Measurements from ENCODE around the gene NDUFS6.
"Not testable (repeated sequence)": the region's sequence is repeated elsewhere in the genome, so short reads cannot be mapped to it uniquely, and the experiment has no call there.

Gene NDUFS6

DNA sequence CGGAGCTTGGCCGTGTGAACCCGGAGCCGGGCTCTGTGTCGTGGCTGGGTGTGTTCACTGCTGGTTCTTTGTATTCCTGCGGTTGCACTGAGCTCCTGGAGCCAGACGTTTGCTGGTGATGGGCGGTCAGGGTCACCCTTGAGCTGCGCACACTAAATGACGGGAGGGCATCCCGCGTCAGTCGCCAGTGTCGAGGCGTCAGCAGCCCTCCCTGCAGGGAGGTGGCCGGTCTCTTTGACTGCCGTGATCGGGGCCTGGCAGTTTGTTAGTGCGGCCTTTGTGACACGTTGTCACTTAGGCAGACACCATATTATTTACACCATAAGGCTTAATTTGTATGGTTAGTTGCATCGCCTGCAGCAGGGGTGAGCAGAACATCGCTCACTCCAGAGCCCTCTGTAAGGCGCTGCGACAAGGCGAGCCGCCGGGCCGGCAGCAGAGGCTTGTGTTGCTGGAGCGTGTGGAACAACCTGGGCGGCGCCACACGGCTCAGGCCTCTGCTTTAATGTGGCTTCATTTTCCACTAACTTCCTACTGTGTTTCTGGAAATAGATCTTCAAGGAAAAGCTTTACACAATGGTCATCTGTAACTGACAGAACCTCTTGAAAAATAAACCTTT, 8.3 kb downstream of the NDUFS6 start:
- Histone ChIP-seq H3K36me3 (ENCODE audit: control insufficient read depth, insufficient read depth, low read length) (peaks cover 97% of the 10 kb centered on the region), H3K9me3 (ENCODE audit: control insufficient read depth, insufficient read depth, low read depth, low read length) (no peaks in the 10 kb centered on the region), H3K27ac (ENCODE audit: low read depth, low read length) (no peak overlapping the region), H3K9ac (ENCODE audit: low read length) (no peak overlapping the region), H3K4me3 (ENCODE audit: low read depth, low read length) (no peak overlapping the region), H3K4me1 (ENCODE audit: control insufficient read depth, insufficient read depth, low read length) (no peaks in the 10 kb centered on the region), H3K27me3 (ENCODE audit: control insufficient read depth, insufficient read depth, low read length) (no peaks in the 10 kb centered on the region)

DNA sequence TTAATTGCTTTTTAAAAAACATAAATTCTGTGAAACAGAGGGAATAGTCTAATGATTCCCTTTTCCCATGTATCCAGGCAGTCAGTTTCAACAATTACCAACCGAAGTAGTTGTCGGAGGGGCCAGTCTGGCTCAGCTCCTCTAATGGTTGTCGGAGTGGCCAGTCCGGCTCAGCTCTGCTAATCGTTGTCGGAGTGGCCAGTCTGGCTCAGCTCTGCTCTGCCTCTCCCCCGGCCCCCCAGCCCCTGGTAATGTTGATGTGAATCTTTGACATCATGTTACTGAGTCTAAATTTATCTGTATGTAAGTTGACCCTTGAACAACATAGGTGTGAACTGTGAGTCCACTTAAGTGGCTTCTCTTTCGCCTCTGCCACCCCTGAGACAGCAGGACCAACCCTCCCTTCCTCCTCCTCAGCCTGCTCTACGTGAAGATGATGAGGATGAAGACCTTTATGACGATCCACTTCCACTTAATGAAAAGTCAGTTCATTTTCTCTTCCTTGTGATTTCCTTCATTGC, 9.4 kb downstream of the NDUFS6 start:
- no peaks in the 10 kb centered on the region for H3K4me1 ChIP-seq (ENCODE audit: control insufficient read depth, insufficient read depth, low read length)
- no peak overlapping the region for H3K27ac ChIP-seq (ENCODE audit: low read depth, low read length)
- H3K9me3 ChIP-seq (ENCODE audit: control insufficient read depth, insufficient read depth, low read depth, low read length) = no peaks in the 10 kb centered on the region
- H3K4me3 ChIP-seq (ENCODE audit: low read depth, low read length) = no peak overlapping the region
- H3K36me3 ChIP-seq (ENCODE audit: control insufficient read depth, insufficient read depth, low read length) = peaks cover 97% of the 10 kb centered on the region
- H3K9ac ChIP-seq (ENCODE audit: low read length) = no peak overlapping the region
- H3K27me3 ChIP-seq (ENCODE audit: control insufficient read depth, insufficient read depth, low read length) = no peaks in the 10 kb centered on the region

DNA sequence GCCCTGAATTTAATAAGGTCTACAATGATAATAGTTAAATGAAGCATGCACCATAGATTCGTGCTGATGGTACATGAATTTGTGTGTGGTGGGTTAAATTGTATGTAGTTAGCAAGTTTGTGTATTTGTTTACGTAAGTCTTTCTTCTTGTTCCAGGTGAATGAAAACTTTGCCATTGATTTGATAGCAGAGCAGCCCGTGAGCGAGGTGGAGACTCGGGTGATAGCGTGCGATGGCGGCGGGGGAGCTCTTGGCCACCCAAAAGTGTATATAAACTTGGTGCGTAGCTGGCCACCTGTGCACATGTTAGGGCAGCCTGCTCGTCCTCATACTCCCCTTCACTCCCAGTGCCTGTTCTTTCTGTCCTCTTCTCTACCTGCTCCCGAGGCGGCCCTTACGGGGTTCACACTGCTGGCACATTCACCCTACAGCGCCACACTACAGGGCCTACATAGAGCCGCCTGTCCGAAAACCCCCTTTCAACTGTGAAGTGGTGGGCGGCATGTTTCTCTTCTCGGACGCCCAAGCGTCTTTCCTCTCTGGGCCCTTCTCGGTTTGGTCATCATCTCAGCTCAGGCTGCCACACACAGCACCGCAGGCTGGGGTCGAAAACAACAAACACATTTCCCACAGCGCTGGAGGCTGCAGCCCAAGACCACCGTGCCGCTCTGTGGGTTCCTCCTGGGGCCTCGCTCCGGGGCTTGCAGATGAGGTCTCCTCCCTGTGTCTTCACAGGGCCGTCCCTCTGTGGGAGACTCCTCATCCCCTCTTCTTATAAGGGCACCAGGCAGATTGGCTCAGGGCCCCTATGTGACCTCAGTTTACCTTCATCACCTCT, 13.2 kb downstream of the NDUFS6 start:
- Histone ChIP-seq H3K4me3 (ENCODE audit: low read depth, low read length) (no peak overlapping the region), H3K27me3 (ENCODE audit: control insufficient read depth, insufficient read depth, low read length) (no peaks in the 10 kb centered on the region), H3K27ac (ENCODE audit: low read depth, low read length) (no peak overlapping the region), H3K4me1 (ENCODE audit: control insufficient read depth, insufficient read depth, low read length) (no peaks in the 10 kb centered on the region), H3K9me3 (ENCODE audit: control insufficient read depth, insufficient read depth, low read depth, low read length) (no peaks in the 10 kb centered on the region), H3K36me3 (ENCODE audit: control insufficient read depth, insufficient read depth, low read length) (peaks cover 95% of the 10 kb centered on the region), H3K9ac (ENCODE audit: low read length) (no peak overlapping the region)

DNA sequence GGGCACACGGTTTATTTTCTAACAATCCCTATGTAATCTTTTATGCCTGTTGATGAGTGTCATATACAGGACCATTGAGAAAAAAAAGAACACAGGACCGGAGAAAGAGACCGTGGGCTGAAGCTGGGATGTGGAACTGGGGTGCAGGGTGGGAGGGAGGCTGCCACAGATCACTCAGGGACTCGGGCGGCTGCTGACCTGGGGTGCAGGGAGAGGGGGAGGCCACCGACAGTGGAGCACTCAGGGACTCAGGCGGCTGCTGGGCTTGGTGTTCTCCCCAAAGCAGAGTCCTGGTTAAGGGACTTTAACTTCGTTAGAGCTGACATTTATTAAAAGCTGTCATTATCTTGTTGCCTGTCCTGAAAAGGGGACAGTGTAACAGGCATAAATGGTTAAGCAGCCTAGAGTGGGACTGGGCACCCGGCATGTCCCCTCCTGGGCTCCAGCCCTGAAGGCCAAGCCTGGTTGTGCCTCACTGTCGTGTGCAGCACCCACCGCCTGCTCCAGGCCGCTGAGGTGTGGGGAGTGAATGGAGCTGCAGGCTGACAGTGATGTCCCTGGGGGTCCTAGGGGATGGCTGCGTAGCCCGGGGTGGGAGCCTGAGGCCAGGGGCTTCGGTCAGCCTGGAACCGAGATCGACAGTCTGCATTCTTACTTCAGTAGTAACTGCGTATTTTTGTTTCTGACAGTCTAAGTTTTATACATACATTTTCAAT, 14.0 kb downstream of the NDUFS6 start:
- Histone ChIP-seq H3K9me3 (ENCODE audit: control insufficient read depth, insufficient read depth, low read depth, low read length) (no peaks in the 10 kb centered on the region), H3K9ac (ENCODE audit: low read length) (no peak overlapping the region), H3K36me3 (ENCODE audit: control insufficient read depth, insufficient read depth, low read length) (peaks cover 95% of the 10 kb centered on the region), H3K4me3 (ENCODE audit: low read depth, low read length) (no peak overlapping the region), H3K27me3 (ENCODE audit: control insufficient read depth, insufficient read depth, low read length) (no peaks in the 10 kb centered on the region), H3K27ac (ENCODE audit: low read depth, low read length) (no peak overlapping the region), H3K4me1 (ENCODE audit: control insufficient read depth, insufficient read depth, low read length) (no peaks in the 10 kb centered on the region)

DNA sequence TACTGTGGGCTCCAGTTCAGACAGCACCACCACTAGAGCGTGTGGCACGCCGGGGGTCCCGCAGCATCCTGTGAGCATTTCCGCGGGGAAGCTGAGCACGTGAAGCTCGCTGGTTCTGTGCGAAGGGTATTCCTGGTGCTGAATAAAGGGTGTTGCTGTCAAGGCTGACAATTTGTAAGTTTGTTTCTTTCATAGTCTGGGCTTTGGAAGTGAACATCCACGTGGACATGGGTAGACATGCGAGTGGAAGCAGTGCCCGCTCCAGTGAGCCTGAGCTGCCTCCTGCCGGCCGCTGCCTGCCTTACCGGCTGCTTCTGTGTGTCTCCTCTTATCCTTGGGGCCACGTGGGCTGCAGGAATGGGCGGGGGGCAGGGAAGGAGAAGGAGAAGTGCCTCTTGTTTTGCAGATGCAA, 14.7 kb downstream of the NDUFS6 start:
- Histone ChIP-seq H3K27ac (ENCODE audit: low read depth, low read length) (no peak overlapping the region), H3K4me1 (ENCODE audit: control insufficient read depth, insufficient read depth, low read length) (no peaks in the 10 kb centered on the region), H3K4me3 (ENCODE audit: low read depth, low read length) (no peak overlapping the region), H3K9me3 (ENCODE audit: control insufficient read depth, insufficient read depth, low read depth, low read length) (no peaks in the 10 kb centered on the region), H3K27me3 (ENCODE audit: control insufficient read depth, insufficient read depth, low read length) (no peaks in the 10 kb centered on the region), H3K9ac (ENCODE audit: low read length) (no peak overlapping the region), H3K36me3 (ENCODE audit: control insufficient read depth, insufficient read depth, low read length) (peaks cover 96% of the 10 kb centered on the region)

DNA sequence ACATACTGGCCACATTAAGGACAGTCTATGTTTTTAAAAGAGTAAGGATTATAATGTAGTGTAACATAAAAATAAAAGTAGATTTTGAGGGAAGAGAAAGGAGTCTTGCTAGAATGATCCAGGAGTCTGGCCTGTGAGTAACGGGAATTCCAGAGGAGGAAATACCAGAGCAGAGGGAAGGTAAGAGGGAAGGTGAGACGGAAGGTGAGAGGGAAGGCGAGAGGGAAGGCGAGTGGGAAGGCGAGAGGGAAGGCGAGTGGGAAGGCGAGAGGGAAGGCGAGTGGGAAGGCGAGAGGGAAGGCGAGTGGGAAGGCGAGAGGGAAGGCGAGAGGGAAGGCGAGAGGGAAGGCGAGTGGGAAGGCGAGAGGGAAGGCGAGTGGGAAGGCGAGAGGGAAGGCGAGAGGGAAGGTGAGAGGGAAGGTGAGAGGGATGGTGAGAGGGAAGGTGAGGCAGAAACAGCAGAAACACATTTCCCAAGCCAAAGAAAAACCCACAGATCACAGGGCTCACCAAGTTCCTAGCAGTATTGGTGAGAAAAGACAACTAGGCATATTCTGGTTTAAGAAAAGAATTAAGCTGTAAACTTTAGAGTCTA, 15.4 kb downstream of the NDUFS6 start:
- H3K4me1 ChIP-seq (ENCODE audit: control insufficient read depth, insufficient read depth, low read length); H3K27ac ChIP-seq (ENCODE audit: low read depth, low read length); H3K9me3 ChIP-seq (ENCODE audit: control insufficient read depth, insufficient read depth, low read depth, low read length); H3K4me3 ChIP-seq (ENCODE audit: low read depth, low read length); H3K27me3 ChIP-seq (ENCODE audit: control insufficient read depth, insufficient read depth, low read length); H3K9ac ChIP-seq (ENCODE audit: low read length): not testable (repeated sequence)
- peaks cover 96% of the 10 kb centered on the region for H3K36me3 ChIP-seq (ENCODE audit: control insufficient read depth, insufficient read depth, low read length)

DNA sequence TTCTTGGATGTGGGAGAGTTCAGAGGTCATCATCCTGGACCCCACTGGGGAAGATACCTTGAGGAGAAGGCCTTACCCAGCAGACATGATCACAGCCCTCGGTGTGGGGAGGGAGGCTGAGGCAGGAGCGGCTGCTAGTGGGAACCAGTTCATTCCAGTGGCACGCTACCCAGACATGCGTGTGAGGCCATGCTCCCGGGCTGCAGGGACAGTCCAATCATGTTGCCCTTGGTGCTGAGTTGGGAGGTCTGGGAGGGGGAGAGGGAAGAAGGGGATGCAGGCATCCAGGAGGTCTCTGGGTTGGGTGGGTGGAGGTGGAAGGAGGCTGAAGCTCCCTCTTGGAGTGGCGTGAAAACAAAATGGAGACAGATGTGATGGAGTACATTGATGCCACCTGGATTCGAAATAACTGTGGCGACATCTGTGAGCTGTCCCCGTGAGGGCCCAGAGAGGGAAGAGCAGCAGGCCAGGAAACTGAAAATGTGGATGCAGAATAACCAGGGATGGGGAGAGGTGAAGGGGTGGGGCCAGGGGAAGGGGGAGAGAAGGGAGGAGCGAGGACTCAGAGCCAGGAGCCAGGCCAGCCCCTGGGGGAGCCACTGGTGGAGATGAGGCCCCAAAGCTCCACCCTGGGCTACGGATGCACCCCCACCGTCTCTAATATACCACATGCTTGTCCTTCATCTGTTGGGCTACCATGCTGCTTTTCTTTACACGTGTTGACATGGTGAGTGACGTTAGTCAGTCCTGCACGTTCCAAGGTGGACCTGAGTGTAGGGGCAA, 16.2 kb downstream of the NDUFS6 start:
- Histone ChIP-seq H3K9ac (ENCODE audit: low read length) (no peak overlapping the region), H3K36me3 (ENCODE audit: control insufficient read depth, insufficient read depth, low read length) (peaks cover 96% of the 10 kb centered on the region), H3K27ac (ENCODE audit: low read depth, low read length) (no peak overlapping the region), H3K4me3 (ENCODE audit: low read depth, low read length) (no peak overlapping the region), H3K27me3 (ENCODE audit: control insufficient read depth, insufficient read depth, low read length) (no peaks in the 10 kb centered on the region), H3K9me3 (ENCODE audit: control insufficient read depth, insufficient read depth, low read depth, low read length) (no peaks in the 10 kb centered on the region), H3K4me1 (ENCODE audit: control insufficient read depth, insufficient read depth, low read length) (no peaks in the 10 kb centered on the region)

DNA sequence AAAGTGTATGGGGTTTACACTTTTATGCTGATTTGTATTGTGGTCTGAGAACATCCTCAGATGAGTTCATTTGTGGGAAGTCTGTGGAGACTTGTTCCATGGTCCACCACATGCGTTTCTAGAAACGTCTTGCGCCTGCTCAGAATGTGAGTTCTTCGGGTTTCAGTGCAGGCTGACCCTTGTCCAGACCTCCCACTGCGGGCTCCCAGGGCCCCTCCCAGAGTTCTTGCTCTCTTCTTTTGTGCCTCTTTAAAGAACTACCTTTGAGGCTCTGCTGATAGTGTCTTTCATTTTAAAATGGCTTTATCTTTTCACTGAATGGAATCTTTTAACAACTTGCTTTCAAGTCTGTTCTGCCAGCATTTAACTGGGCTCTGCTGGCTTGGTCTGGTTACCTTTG, 17.6 kb downstream of the NDUFS6 start:
- no peak overlapping the region for H3K27ac ChIP-seq (ENCODE audit: low read depth, low read length)
- H3K9me3 ChIP-seq (ENCODE audit: control insufficient read depth, insufficient read depth, low read depth, low read length) = no peaks in the 10 kb centered on the region
- no peak overlapping the region for H3K9ac ChIP-seq (ENCODE audit: low read length)
- H3K4me1 ChIP-seq (ENCODE audit: control insufficient read depth, insufficient read depth, low read length) = no peaks in the 10 kb centered on the region
- peaks cover 86% of the 10 kb centered on the region for H3K36me3 ChIP-seq (ENCODE audit: control insufficient read depth, insufficient read depth, low read length)
- no peaks in the 10 kb centered on the region for H3K27me3 ChIP-seq (ENCODE audit: control insufficient read depth, insufficient read depth, low read length)
- no peak overlapping the region for H3K4me3 ChIP-seq (ENCODE audit: low read depth, low read length)

DNA sequence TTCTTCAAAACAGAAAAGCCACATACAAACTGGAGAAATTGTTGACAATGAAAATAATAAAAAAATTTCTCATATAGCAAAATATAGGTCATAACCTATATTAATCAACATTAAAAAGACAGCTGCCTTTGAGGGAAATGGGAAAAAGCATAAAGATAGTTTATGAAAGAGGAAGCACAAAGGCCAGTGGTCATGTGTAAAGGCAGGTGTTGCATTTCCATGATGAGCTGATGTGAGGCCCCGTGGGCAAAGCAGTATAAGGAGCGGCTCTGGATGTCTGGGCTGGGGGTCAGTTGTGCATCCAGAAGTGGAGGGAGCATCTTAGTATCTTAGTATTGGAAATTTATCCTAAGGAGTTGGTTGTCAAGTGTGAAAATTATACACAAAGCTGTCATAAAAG, 18.3 kb downstream of the NDUFS6 start:
- no peak overlapping the region for H3K27ac ChIP-seq (ENCODE audit: low read depth, low read length)
- H3K4me3 ChIP-seq (ENCODE audit: low read depth, low read length) = no peak overlapping the region
- no peaks in the 10 kb centered on the region for H3K4me1 ChIP-seq (ENCODE audit: control insufficient read depth, insufficient read depth, low read length)
- no peaks in the 10 kb centered on the region for H3K9me3 ChIP-seq (ENCODE audit: control insufficient read depth, insufficient read depth, low read depth, low read length)
- peaks cover 82% of the 10 kb centered on the region for H3K36me3 ChIP-seq (ENCODE audit: control insufficient read depth, insufficient read depth, low read length)
- no peak overlapping the region for H3K9ac ChIP-seq (ENCODE audit: low read length)
- no peaks in the 10 kb centered on the region for H3K27me3 ChIP-seq (ENCODE audit: control insufficient read depth, insufficient read depth, low read length)

DNA sequence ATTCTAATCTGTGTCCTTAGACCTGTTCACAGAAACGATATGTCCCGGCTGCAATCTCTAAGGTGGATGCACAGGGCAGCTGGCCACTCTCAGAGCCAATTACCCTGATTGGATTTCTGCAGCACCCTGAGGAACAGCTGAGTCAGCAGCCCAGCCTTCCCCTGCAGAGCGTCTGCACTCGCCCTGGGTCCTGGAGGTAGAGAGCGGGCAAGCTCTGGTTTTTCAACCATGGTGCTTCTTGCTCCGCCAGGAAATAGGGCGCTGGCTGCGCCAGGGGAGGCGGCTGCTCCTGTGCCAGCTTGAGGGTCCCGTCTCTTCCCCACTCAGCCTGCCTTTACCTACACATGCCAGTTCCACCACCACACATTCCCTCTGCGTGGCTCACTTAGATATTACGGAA, 19.2 kb downstream of the NDUFS6 start:
- Histone ChIP-seq H3K4me3 (ENCODE audit: low read depth, low read length) (no peak overlapping the region), H3K4me1 (ENCODE audit: control insufficient read depth, insufficient read depth, low read length) (no peaks in the 10 kb centered on the region), H3K27me3 (ENCODE audit: control insufficient read depth, insufficient read depth, low read length) (no peaks in the 10 kb centered on the region), H3K9ac (ENCODE audit: low read length) (no peak overlapping the region), H3K27ac (ENCODE audit: low read depth, low read length) (no peak overlapping the region), H3K36me3 (ENCODE audit: control insufficient read depth, insufficient read depth, low read length) (peaks cover 81% of the 10 kb centered on the region), H3K9me3 (ENCODE audit: control insufficient read depth, insufficient read depth, low read depth, low read length) (no peaks in the 10 kb centered on the region)

Data from HUES6 (cell line).